KG1 (cell line): ENCODE measurements around the gene COL18A1.
"Not testable (repeated sequence)": the region's sequence is repeated elsewhere in the genome, so short reads cannot be mapped to it uniquely, and the experiment has no call there.

Experiments
- DNase-seq: peaks from one replicate; lab custom pipeline; 2025; lab: John Stamatoyannopoulos, UW

COL18A1 gene

GRCh38 chr21:45560106-45561021, 155.4 kb downstream of the COL18A1 start:
- no peak for DNase-seq

- not testable (repeated sequence) for DNase-seq
Observed at GRCh38 chr21:45561241-45561640, 156.3 kb downstream of the COL18A1 start.

GRCh38 chr21:45562402-45562801, 157.4 kb downstream of the COL18A1 start:
- no peak for DNase-seq

GRCh38 chr21:45562965-45563364, 158.0 kb downstream of the COL18A1 start:
- no peak for DNase-seq
